ENCODE measurements around the gene LZTS3. TPM values are rescaled to one million over a fixed set of nuclear protein-coding genes. Genes with fewer than 3 reads are reported as not detected.
"Not testable (repeated sequence)": the region's sequence is repeated elsewhere in the genome, so short reads cannot be mapped to it uniquely, and the experiment has no call there.

LZTS3 gene
- total RNA-seq, 2 donors from 2014 or later, result 26.8 to 27.7 TPM

DNA sequence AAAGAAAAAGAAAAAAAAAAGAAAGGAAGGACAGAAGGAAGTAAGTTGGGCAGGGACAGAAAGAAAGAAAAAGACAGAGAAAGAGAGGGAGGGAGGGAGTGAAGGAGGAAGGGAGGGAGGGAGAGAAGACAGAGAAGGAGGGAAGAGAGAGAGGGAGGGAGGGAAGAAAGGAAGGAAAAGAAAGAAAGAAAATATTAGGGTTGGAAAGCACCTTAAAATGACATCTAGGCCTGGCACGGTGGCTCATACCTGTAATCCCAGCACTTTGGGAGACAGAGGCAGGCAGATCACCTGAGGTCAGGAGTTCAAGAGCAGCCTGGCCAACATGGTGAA, 46.9 kb downstream of the LZTS3 start:
- Histone ChIP-seq H3K36me3 (ENCODE audit: control insufficient read depth, insufficient read depth, low read length) (peaks cover 34% of the 10 kb centered on the region), H3K9me3 (ENCODE audit: control insufficient read depth, low read length) (peaks cover 47% of the 10 kb centered on the region), H3K27ac (ENCODE audit: low read depth, low read length) (no peak overlapping the region), H3K9ac (ENCODE audit: extremely low read depth, low read length, poor library complexity, severe bottlenecking) (no peak overlapping the region), H3K27me3 (ENCODE audit: control insufficient read depth, insufficient read depth, low read length, poor library complexity, severe bottlenecking) (no peaks in the 10 kb centered on the region), H3K4me1 (ENCODE audit: control insufficient read depth, insufficient read depth, low read length) (no peaks in the 10 kb centered on the region), H3K4me3 (ENCODE audit: low read length) (no peak overlapping the region)
- WGBS, 2 experiments (ENCODE audit: insufficient coverage in 1 of 2, insufficient read length in 1 of 2), result 89 to 100% methylated on average over 1 of the region's 1 CpG
- no peaks in the 10 kb centered on the region for H3K4me1 Mint-ChIP-seq
- no peak overlapping the region for H3K4me3 Mint-ChIP-seq
- no peak overlapping the region for H3K27ac Mint-ChIP-seq
- peaks cover 2% of the 10 kb centered on the region for H3K27me3 Mint-ChIP-seq (ENCODE audit: insufficient read depth)
- H3K36me3 Mint-ChIP-seq (ENCODE audit: low read depth), result peaks cover 51% of the 10 kb centered on the region
- TF ChIP-seq, protein P1, sequence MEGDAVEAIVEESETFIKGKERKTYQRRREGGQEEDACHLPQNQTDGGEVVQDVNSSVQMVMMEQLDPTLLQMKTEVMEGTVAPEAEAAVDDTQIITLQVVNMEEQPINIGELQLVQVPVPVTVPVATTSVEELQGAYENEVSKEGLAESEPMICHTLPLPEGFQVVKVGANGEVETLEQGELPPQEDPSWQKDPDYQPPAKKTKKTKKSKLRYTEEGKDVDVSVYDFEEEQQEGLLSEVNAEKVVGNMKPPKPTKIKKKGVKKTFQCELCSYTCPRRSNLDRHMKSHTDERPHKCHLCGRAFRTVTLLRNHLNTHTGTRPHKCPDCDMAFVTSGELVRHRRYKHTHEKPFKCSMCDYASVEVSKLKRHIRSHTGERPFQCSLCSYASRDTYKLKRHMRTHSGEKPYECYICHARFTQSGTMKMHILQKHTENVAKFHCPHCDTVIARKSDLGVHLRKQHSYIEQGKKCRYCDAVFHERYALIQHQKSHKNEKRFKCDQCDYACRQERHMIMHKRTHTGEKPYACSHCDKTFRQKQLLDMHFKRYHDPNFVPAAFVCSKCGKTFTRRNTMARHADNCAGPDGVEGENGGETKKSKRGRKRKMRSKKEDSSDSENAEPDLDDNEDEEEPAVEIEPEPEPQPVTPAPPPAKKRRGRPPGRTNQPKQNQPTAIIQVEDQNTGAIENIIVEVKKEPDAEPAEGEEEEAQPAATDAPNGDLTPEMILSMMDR (conservative IDR thresholded peaks at IDR 0.05), result no peak
- no peak for DNase-seq
- H3K9me3 Mint-ChIP-seq, result peaks cover 61% of the 10 kb centered on the region

GRCh38 chr20:3125776-3126526, 47.4 kb downstream of the LZTS3 start:
- not testable (repeated sequence) for H3K9ac ChIP-seq (ENCODE audit: extremely low read depth, low read length, poor library complexity, severe bottlenecking); H3K27me3 ChIP-seq (ENCODE audit: control insufficient read depth, insufficient read depth, low read length, poor library complexity, severe bottlenecking); H3K4me1 ChIP-seq (ENCODE audit: control insufficient read depth, insufficient read depth, low read length); H3K4me3 ChIP-seq (ENCODE audit: low read length); H3K27ac ChIP-seq (ENCODE audit: low read depth, low read length); H3K4me3 Mint-ChIP-seq; H3K27ac Mint-ChIP-seq; H3K27me3 Mint-ChIP-seq (ENCODE audit: insufficient read depth); DNase-seq; H3K4me1 Mint-ChIP-seq
- WGBS, 2 experiments (ENCODE audit: insufficient coverage in 1 of 2, insufficient read length in 1 of 2), result 93 to 97% methylated on average over 5 to 18 of the region's 25 CpGs
- H3K36me3 ChIP-seq (ENCODE audit: control insufficient read depth, insufficient read depth, low read length), result peaks cover 40% of the 10 kb centered on the region
- H3K9me3 ChIP-seq (ENCODE audit: control insufficient read depth, low read length), result peaks cover 48% of the 10 kb centered on the region
- H3K36me3 Mint-ChIP-seq (ENCODE audit: low read depth), result peaks cover 56% of the 10 kb centered on the region
- peaks cover 61% of the 10 kb centered on the region for H3K9me3 Mint-ChIP-seq

GRCh38 chr20:3124773-3125560, 48.4 kb downstream of the LZTS3 start:
- not testable (repeated sequence) for H3K4me3 ChIP-seq (ENCODE audit: low read length); H3K9ac ChIP-seq (ENCODE audit: extremely low read depth, low read length, poor library complexity, severe bottlenecking); H3K27me3 ChIP-seq (ENCODE audit: control insufficient read depth, insufficient read depth, low read length, poor library complexity, severe bottlenecking); H3K4me1 ChIP-seq (ENCODE audit: control insufficient read depth, insufficient read depth, low read length); H3K4me1 Mint-ChIP-seq; H3K27ac ChIP-seq (ENCODE audit: low read depth, low read length); H3K27ac Mint-ChIP-seq; H3K27me3 Mint-ChIP-seq (ENCODE audit: insufficient read depth); DNase-seq; H3K4me3 Mint-ChIP-seq
- Mint-ChIP-seq H3K36me3 (ENCODE audit: low read depth) (peaks cover 62% of the 10 kb centered on the region), H3K9me3 (peaks cover 61% of the 10 kb centered on the region)
- WGBS, 2 experiments (ENCODE audit: insufficient coverage in 1 of 2, insufficient read length in 1 of 2), result 94 to 99% methylated on average over 16 to 41 of the region's 41 CpGs
- H3K36me3 ChIP-seq (ENCODE audit: control insufficient read depth, insufficient read depth, low read length), result peaks cover 45% of the 10 kb centered on the region
- peaks cover 48% of the 10 kb centered on the region for H3K9me3 ChIP-seq (ENCODE audit: control insufficient read depth, low read length)

DNA sequence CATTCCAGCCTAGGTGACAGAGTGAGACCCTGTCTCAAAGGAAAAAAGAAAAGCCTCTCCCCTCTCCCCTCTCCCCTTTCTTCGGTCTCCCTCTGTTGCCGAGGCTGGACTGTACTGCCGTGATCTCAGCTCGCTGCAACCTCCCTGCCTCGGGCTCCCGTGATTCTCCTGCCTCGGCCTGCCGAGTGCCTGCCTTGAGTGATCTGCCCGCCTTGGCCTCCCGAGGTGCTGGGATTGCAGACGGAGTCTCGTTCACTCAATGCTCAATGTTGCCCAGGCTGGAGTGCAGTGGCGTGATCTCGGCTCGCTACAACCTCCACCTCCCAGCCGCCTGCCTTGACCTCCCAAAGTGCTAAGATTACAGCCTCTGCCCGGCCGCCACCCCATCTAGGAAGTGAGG, 49.2 kb downstream of the LZTS3 start:
- not testable (repeated sequence) for H3K9ac ChIP-seq (ENCODE audit: extremely low read depth, low read length, poor library complexity, severe bottlenecking); H3K4me1 ChIP-seq (ENCODE audit: control insufficient read depth, insufficient read depth, low read length); H3K4me3 Mint-ChIP-seq; H3K27me3 Mint-ChIP-seq (ENCODE audit: insufficient read depth); H3K27me3 ChIP-seq (ENCODE audit: control insufficient read depth, insufficient read depth, low read length, poor library complexity, severe bottlenecking); DNase-seq; H3K27ac Mint-ChIP-seq; H3K27ac ChIP-seq (ENCODE audit: low read depth, low read length); H3K4me1 Mint-ChIP-seq
- Mint-ChIP-seq H3K36me3 (ENCODE audit: low read depth) (peaks cover 62% of the 10 kb centered on the region), H3K9me3 (peaks cover 61% of the 10 kb centered on the region)
- WGBS, 2 experiments (ENCODE audit: insufficient coverage in 1 of 2, insufficient read length in 1 of 2), result 98 to 99% methylated on average over 9 to 14 of the region's 18 CpGs
- peaks cover 47% of the 10 kb centered on the region for H3K36me3 ChIP-seq (ENCODE audit: control insufficient read depth, insufficient read depth, low read length)
- H3K9me3 ChIP-seq (ENCODE audit: control insufficient read depth, low read length), result peaks cover 48% of the 10 kb centered on the region
- peak overlapping the region; percentile 65 for H3K4me3 ChIP-seq (ENCODE audit: low read length)
